ENCODE results near the gene DCAF12.

- TF ChIP-seq POLR2AphosphoS5 (IDR thresholded peaks at IDR 0.05): peak in 1 of 3 donors; percentile 2
- TF ChIP-seq CTCF (IDR thresholded peaks at IDR 0.05): no peak
Observed at GRCh38 chr9:34049630-34050384, 76.7 kb downstream of the DCAF12 start.
